ENCODE measurements around the gene SLU7.

The SLU7 gene

GRCh38 chr5:160363660-160364395, 55.1 kb downstream of the SLU7 start:
- DNase-seq: peak; percentile 72

- DNase-seq: peak; percentile 74
Observed at GRCh38 chr5:160363211-160363610, 55.7 kb downstream of the SLU7 start.

GRCh38 chr5:160361624-160362228, 57.2 kb downstream of the SLU7 start:
- DNase-seq: peak; percentile 30

GRCh38 chr5:160360310-160360709, 58.6 kb downstream of the SLU7 start:
- DNase-seq: no peak

GRCh38 chr5:160359816-160360215, 59.1 kb downstream of the SLU7 start:
- DNase-seq: peak; percentile 48

GRCh38 chr5:160359242-160359641, 59.6 kb downstream of the SLU7 start:
- DNase-seq: no peak

GRCh38 chr5:160357861-160358411, 60.9 kb downstream of the SLU7 start:
- DNase-seq: peak; percentile 84

- peak; percentile 40 for DNase-seq
Observed at GRCh38 chr5:160357394-160357793, 61.5 kb downstream of the SLU7 start.

- DNase-seq: peak; percentile 59
Observed at GRCh38 chr5:160356550-160357347, 62.1 kb downstream of the SLU7 start.

- no peak for DNase-seq
Observed at GRCh38 chr5:160354666-160355065, 64.2 kb downstream of the SLU7 start.

GRCh38 chr5:160353379-160353778, 65.5 kb downstream of the SLU7 start:
- DNase-seq: peak; percentile 44

GRCh38 chr5:160352308-160352707, 66.6 kb downstream of the SLU7 start:
- DNase-seq: peak; percentile 1
